Vagina (tissue), 2 donors: Measurements from ENCODE around the gene ATRIP. TPM values are rescaled to one million over a fixed set of nuclear protein-coding genes. Genes with fewer than 3 reads are reported as not detected.
A peak's percentile ranks its signal among the peaks of the same experiment; 100 is the strongest.

Source experiments
- DNase-seq, 2 donors: peaks; one replicate each; pipeline ENCODE4 v3.0.0-alpha.2; 2017; ENCODE audit errors: extremely low spot score in 2 of 2
- H3K27ac ChIP-seq: fragments of 200-600 bp; sonication (generic); one replicate; pipeline ENCODE4 v1.5.1; 2019
- H3K27me3 ChIP-seq: fragments of 200-600 bp; sonication (generic); one replicate; pipeline ENCODE4 v1.5.1; 2019
- H3K36me3 ChIP-seq, 2 donors: fragments of 200-600 bp; sonication (generic); one replicate each; pipeline ENCODE4 v1.5.1; 2017 to 2019
- H3K4me1 ChIP-seq: fragments of 200-600 bp; sonication (generic); one replicate; pipeline ENCODE4 v1.5.1; 2019
- H3K4me3 ChIP-seq, 2 donors: fragments of 200-600 bp; sonication (generic); 1 replicate in 1 of 2; 2 replicates in 1 of 2; pipeline ENCODE4 v1.5.1; 2016 to 2019
- H3K9me3 ChIP-seq: fragments of 200-600 bp; sonication (generic); one replicate; pipeline ENCODE4 v1.5.1; 2019
- CTCF ChIP-seq, 3 experiments: fragments of 450-650 bp in 2 of 3; fragments of 200-600 bp in 1 of 3; sonication (generic) in 1 of 3; IDR thresholded peaks; one replicate each; pipeline ENCODE4 v1.5.1; 2017 to 2019; ENCODE audit warnings: antibody characterized with exemption in 3 of 3, mild to moderate bottlenecking in 2 of 3, moderate library complexity in 2 of 3
- POLR2A ChIP-seq, 2 donors: fragments of 450-650 bp; IDR thresholded peaks; one replicate each; pipeline ENCODE4 v1.6.1; 2017; ENCODE audit warnings: antibody characterized with exemption in 2 of 2, mild to moderate bottlenecking in 2 of 2, moderate library complexity in 2 of 2
- POLR2AphosphoS5 ChIP-seq, 2 donors: sonication (generic); formaldehyde crosslinking; IDR thresholded peaks; one replicate each; pipeline ENCODE4 v1.9.0; 2017; ENCODE audit warnings: antibody characterized with exemption in 2 of 2, mild to moderate bottlenecking in 2 of 2, low read depth in 1 of 2; ENCODE audit not compliant: insufficient read depth in 1 of 2
- intact Hi-C: fragments of 100-400 bp; cut with DNase I; formaldehyde crosslinking; loops from one replicate; pipeline ENCODE4 v1.15.1; 2023
- total RNA-seq: library from RNA; depleted of rRNA; stranded (reverse); fragments of >200 nt; gene quantifications from one replicate; pipeline ENCODE4 v1.2.3, GENCODE V29; 2016

The ATRIP gene
- total RNA-seq, 1 donor from 2014 or later = 13.8 TPM

- no peaks in the 10 kb centered on the region for H3K27me3 ChIP-seq
- TF ChIP-seq POLR2AphosphoS5 (IDR thresholded peaks at IDR 0.05; ENCODE audit: insufficient read depth in 1 of 2, low read depth in 1 of 2) (no peak), CTCF (IDR thresholded peaks at IDR 0.05) (no peak), POLR2A (IDR thresholded peaks at IDR 0.05) (no peak)
- H3K4me1 ChIP-seq = peaks cover 68% of the 10 kb centered on the region
- intact Hi-C loops = loop anchor here (5.0 to 10.0 kb wide), 2 partner anchors 32 to 160 kb away; no protein-coding TSS in a partner anchor
- H3K4me3 ChIP-seq = no peak overlapping the region
- H3K27ac ChIP-seq = peak overlapping the region; percentile 85
- H3K9me3 ChIP-seq = no peaks in the 10 kb centered on the region
- H3K36me3 ChIP-seq = no peaks in the 10 kb centered on the region
- DNase-seq = no peak
Observed at GRCh38 chr3:48434591-48435222, 11.8 kb upstream of the ATRIP start.

- Histone ChIP-seq H3K27ac (peak overlapping the region; percentile 85), H3K9me3 (no peaks in the 10 kb centered on the region), H3K36me3 (no peaks in the 10 kb centered on the region), H3K4me1 (peaks cover 64% of the 10 kb centered on the region), H3K4me3 (no peak overlapping the region), H3K27me3 (no peaks in the 10 kb centered on the region)
- intact Hi-C loops = loop anchor here (5.0 to 10.0 kb wide), 2 partner anchors 33 to 160 kb away; no protein-coding TSS in a partner anchor
- DNase-seq = no peak
- no peak for TF ChIP-seq CTCF (IDR thresholded peaks at IDR 0.05)
- no peak for TF ChIP-seq POLR2A (IDR thresholded peaks at IDR 0.05)
- TF ChIP-seq POLR2AphosphoS5 (IDR thresholded peaks at IDR 0.05; ENCODE audit: insufficient read depth in 1 of 2, low read depth in 1 of 2) = no peak
Observed at GRCh38 chr3:48435223-48435595, 11.3 kb upstream of the ATRIP start.

GRCh38 chr3:48435774-48436476, 10.6 kb upstream of the ATRIP start:
- intact Hi-C loops = loop anchor here (5.0 to 10.0 kb wide), 2 partner anchors 34 to 161 kb away; no protein-coding TSS in a partner anchor
- H3K4me1 ChIP-seq = peaks cover 60% of the 10 kb centered on the region
- no peak for DNase-seq
- no peaks in the 10 kb centered on the region for H3K36me3 ChIP-seq
- no peaks in the 10 kb centered on the region for H3K9me3 ChIP-seq
- TF ChIP-seq CTCF (IDR thresholded peaks at IDR 0.05) (peak; percentile 98 to 100 (median 99)), POLR2A (IDR thresholded peaks at IDR 0.05) (no peak), POLR2AphosphoS5 (IDR thresholded peaks at IDR 0.05; ENCODE audit: insufficient read depth in 1 of 2, low read depth in 1 of 2) (peak in 1 of 2 donors; percentile 87)
- no peaks in the 10 kb centered on the region for H3K27me3 ChIP-seq
- no peak overlapping the region for H3K4me3 ChIP-seq
- H3K27ac ChIP-seq = peak overlapping the region; percentile 85

GRCh38 chr3:48436477-48436787, 10.1 kb upstream of the ATRIP start:
- no peak for DNase-seq
- no peak overlapping the region for H3K27ac ChIP-seq
- no peaks in the 10 kb centered on the region for H3K9me3 ChIP-seq
- H3K27me3 ChIP-seq = no peaks in the 10 kb centered on the region
- peaks cover 60% of the 10 kb centered on the region for H3K4me1 ChIP-seq
- TF ChIP-seq CTCF (IDR thresholded peaks at IDR 0.05) (no peak), POLR2A (IDR thresholded peaks at IDR 0.05) (no peak), POLR2AphosphoS5 (IDR thresholded peaks at IDR 0.05; ENCODE audit: insufficient read depth in 1 of 2, low read depth in 1 of 2) (no peak)
- no peak overlapping the region for H3K4me3 ChIP-seq
- intact Hi-C loops = loop anchor here (5.0 to 10.0 kb wide), 2 partner anchors 34 to 162 kb away; no protein-coding TSS in a partner anchor
- H3K36me3 ChIP-seq = no peaks in the 10 kb centered on the region

GRCh38 chr3:48436855-48437254, 9.7 kb upstream of the ATRIP start:
- no peak for TF ChIP-seq POLR2A (IDR thresholded peaks at IDR 0.05)
- no peak for TF ChIP-seq CTCF (IDR thresholded peaks at IDR 0.05)
- no peak for TF ChIP-seq POLR2AphosphoS5 (IDR thresholded peaks at IDR 0.05; ENCODE audit: insufficient read depth in 1 of 2, low read depth in 1 of 2)
- no peak overlapping the region for H3K27ac ChIP-seq
- intact Hi-C loops = loop anchor here (5.0 to 10.0 kb wide), 2 partner anchors 35 to 162 kb away; no protein-coding TSS in a partner anchor

More at GRCh38 chr3:48436855-48437254, 9.7 kb upstream of the ATRIP start:
- no peaks in the 10 kb centered on the region for H3K36me3 ChIP-seq
- H3K9me3 ChIP-seq = no peaks in the 10 kb centered on the region
- peaks cover 60% of the 10 kb centered on the region for H3K4me1 ChIP-seq
- H3K27me3 ChIP-seq = no peaks in the 10 kb centered on the region
- no peak for DNase-seq
- no peak overlapping the region for H3K4me3 ChIP-seq
